Dedifferentiated amniotic fluid mesenchymal stem cell (primary cell): ENCODE data around the gene SMCO3.
"Not testable (repeated sequence)": the region's sequence is repeated elsewhere in the genome, so short reads cannot be mapped to it uniquely, and the experiment has no call there.

ENCODE experiments used
- DNase-seq: peaks from one replicate; pipeline ENCODE4 v3.0.0-alpha.2; 2016; ENCODE audit errors: extremely low spot score

SMCO3 gene

DNA sequence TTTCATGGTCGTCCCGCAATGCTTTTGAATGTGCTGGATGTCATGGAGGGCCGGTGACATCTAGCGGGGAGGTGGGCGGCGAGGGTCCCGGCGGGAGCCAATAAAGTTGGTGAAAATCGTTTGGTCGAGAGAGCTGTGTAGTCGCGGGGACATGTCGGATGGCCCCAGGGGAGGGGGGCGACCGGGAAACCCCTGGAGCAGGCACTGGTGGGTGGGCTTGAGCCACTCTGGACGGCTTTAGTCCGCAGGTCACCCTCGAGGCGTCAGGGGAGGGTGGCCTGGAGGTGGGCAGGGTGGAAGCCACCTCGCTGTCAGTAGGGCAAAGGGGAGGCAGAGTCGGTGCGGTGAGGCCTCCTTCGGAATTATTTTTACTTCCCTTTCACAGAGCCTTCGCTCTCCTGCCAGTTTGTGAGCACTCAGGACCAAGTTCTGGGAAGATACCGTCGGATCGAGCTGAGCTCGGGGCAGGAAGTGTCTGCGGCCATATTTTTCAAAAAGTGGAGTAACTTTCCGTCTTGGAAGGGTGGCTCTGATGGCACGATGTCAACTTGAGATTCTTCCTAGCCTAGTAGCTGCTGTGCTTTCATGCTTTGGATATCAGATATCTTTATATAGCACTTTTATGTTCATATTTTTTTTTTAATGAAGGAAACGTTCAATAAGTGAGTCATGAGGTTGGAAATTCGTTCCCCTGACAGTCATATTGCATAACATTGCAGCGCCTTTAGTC lies 38.9 kb downstream of the SMCO3 start:
- DNase-seq, result peak; percentile 72

DNA sequence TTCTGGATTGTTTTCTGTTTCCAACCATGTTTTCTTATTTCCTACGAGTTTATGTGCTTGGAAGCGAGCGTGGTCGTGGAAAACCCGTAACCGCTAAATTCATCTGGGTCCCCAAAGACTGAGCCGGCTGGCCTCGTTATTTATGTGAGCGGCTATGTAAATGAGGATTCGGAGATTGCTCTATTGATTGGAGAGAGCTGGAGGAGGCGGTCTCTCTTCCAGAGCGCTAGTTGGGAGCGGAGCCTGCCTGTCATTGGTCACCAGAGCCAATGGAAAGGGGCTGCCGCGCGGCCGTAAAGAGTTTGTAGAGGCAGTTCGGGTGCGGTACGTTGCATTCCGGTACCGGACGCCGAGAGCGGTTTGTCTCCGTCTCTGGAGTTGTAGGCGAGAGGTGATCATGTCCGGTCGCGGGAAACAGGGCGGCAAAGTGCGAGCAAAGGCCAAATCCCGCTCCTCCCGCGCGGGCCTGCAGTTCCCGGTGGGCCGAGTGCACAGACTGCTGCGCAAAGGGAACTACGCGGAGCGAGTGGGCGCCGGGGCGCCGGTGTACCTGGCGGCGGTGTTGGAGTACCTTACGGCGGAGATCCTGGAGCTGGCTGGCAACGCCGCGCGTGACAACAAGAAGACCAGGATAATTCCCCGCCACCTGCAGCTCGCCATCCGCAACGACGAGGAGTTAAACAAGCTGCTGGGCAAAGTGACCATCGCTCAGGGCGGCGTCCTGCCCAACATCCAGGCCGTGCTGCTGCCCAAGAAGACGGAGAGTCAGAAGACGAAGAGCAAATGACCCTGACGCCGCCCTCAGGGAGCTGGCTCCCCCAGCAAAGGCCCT lies 39.7 kb downstream of the SMCO3 start:
- DNase-seq, result peak; percentile 95

DNA sequence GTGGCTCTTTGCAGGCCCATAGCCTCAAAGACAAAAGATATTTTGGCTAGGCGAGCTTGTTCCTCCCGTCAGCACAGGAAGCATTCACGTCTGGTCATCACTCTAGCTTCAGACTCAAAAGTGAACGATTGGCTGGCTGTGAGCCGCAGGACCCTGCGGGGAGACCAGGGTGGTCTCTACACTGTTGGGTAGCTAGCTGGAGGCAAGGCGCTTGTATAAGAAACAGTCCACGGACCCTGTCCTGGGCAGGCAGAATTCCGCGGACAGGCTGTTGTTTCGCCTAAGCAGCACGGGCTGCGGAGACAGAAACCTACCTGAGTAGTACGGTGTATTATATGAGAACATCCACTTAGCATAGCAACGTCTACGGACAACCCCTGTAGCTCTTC lies 40.3 kb downstream of the SMCO3 start:
- DNase-seq, result no peak

DNA sequence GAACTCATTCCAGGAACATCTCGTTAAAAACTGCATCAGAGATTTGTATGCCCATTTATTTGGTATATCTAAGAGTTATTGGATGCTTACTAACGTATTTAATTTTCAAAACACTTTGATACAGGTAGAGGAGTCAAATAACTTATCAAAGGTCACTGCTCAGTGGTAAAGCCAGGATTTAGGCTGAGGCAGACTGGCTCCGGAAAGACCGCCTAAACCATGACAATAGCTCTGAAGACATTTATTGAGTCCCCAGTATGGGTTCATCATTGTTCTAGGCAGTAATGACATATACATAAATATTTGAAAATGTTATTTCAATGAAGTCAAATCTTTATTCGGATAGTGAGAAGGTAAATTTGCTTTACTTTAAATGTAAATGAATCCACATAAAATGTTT lies 41.0 kb downstream of the SMCO3 start:
- DNase-seq, result no peak

DNA sequence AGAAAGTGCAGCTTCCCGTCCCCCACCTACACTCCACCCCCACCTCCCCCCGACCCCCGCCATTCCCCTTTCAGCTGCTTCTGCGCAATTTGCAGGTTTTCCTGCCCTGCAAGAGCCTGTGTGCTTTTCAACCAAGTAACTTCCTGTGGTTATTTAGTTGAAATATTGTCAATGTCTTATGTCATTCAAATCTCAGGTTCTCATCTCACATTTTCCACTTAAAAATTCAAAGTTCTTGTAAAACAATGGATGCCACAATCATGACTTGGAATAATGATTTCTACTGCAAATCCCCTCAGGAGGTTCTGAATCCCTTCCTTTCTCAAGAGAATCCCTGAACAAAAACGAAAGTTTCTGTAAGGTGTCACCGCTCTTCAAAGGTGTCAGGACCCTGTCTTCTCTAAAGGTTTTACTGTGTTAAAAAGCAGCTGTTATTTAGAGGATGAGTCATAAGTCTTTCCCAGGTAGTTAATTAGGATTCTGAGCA lies 42.3 kb downstream of the SMCO3 start:
- no peak for DNase-seq

DNA sequence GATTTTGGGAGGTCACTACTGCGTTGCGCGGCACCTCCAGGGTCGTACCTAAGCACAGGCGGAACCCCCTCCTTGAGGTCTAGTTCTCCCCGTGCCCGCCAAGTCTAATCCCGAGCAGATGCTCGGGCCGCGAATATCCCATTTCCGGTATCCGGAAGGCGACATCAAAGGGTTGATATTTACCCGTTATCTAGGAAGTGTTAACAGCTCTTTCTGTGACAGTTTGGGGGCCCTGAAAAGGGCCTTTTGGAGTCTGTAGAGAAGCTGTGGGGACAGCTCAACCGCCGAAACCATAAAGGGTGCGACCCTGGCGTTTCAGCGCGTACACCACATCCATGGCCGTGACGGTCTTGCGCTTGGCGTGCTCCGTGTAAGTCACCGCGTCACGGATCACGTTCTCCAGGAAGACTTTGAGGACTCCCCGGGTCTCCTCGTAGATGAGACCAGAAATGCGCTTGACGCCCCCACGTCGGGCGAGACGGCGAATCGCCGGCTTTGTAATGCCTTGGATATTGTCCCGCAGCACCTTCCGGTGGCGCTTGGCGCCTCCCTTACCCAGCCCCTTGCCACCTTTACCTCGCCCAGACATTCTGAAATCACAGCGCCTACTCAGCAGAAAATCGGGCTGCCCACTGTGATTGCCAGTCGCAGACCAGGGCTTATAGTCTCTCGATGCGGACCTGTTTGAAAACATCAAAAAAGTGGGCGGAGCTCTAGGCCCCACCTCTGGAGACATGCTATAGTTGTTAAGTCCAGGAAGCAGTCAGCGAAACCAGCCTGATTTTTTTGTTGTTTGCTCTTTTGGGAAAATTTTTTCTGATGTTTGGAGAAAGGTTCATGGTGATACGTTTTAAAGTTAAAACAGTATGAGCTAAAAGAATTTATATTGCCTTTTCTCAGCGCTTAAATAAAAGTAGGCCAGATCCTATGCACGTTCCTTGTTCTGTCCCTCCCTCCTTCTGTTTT lies 43.2 kb downstream of the SMCO3 start:
- peak; percentile 91 for DNase-seq

DNA sequence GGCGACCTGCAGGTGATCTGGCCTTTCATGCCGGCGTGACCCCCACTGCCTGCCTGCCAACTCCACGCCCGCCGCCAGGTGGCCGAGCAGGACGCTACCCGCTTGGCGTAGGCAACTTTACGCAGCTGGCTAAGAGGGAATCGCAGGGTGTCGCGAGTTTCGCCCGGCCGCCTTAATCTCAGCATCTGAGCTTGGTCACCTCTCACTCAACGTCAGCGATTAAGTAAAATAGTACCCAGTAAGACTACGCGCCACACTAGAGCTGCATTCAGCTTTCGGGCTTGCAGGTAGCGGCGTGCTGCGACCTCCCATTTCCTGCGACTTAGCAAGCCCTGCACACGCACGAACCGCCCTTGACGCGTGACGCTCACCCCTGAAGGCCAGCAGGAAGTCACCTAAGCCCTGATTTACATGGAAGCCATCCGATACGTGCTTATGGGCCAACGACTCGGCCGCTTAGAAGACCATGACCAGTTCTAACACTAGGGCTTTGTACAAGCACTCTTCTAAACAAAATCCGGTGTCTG lies 44.0 kb downstream of the SMCO3 start:
- DNase-seq, result peak; percentile 64

DNA sequence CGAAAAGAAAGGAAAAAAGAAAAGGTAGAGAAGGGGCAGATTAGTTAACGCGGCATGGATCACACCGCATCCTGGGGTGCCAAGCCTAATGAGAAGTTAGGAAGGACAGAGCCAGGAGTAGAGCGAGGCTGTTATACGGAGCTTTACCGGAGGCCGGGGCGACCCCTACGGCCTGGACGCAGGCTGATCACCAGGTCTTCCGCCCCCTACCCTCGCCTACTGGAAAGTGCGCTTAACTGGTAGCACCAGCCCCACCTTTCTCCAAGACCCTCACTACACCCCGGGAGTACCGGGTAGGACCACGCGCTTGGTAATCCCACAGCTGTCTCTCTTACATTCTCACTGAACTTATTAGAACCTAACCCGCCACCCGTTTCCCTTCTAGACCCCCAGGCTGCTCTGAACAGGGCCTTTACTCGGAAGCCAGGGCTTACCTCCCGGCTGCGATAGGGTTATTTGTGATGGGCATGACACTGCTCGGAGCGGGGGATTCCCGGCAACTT lies 44.5 kb downstream of the SMCO3 start:
- DNase-seq, result no peak

DNA sequence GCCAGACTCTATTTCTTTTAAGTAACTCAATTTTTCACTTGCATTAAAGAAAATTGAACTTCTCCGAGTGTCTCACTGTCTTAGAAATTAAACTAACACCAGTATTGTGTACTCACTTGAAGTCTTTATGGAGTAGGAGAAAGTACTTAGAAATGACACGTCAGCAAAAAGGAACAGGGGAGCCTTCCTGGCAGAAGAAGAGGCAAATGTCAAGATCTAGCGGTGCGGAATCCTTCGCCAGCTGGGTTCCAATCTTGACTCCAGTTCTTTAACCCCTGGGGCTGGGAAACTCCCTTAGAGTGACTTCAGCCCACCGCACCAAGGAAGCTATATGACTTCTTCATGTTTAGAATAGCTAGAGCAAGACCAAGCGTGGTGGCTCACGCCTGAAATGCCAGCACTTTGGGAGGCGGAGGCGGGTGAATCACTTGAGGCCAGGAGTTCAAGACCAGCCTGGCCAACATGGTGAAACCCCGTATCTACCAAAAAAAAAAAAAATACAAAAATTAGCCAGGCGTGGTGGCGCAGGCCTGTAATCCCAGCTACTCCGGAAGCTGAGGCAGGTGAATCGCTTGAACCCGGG lies 45.1 kb downstream of the SMCO3 start:
- no peak for DNase-seq

DNA sequence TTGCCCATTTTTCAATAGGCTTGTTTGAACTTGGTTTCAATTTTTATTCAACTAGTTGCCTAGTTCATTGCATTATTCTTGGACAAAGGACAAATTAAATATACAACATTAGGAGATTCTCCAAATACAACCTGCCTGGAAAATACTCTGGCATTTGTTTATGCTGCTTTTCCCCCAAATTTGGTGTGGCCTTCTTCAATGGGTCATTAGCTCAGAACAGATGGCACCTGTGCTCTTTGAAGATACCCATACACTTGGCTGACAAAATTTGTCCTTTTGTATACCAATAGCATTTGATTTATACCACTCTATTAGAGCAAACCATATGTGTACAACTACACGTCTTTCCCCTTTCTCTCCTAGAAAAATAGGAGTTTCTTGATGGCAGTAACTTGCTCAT lies 46.4 kb downstream of the SMCO3 start:
- no peak for DNase-seq

DNA sequence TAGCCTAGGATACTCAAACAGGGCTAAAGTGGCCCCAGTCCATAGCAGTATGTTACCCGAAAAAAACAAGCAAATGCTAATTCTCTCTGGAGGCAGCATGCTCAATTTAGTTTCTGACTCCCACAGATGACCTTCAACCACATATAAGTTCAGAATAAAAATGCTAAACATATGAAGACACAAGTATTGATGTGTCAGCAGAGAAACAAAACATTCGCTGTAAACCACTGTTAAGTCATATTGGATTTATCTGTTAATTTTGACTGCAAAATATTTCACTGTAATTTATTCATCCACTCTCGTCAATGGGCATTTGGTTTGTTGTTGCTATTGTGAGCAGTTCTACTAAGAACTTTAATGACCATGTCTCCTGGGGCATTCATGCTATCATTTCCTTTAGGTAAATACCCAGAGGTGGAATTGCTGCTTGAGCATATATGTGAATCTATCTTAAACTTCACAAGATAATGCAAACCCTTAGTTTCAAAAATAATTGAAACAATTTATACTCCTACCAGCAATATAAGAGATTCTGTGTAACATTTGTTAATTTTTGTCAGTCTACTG lies 47.2 kb downstream of the SMCO3 start:
- DNase-seq, result no peak

DNA sequence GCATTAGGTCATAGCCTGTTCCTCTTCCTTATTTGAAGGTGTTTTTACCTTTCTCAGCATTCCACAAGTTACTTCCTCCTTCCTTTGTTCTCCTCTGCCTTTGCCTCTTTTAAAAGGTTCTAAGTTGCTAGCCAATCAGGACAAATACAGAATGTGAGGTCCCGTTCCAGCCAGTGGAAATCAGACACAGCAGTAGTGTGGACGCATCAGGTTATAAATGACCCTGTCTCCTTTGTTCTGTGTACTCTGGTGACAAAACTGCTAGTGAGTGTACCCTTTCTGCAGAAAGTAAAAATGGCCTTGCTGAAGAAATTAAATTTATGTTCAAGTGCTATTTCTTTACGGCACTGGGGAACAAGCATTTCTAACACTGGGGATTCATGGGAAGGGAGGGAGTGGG lies 48.0 kb downstream of the SMCO3 start:
- not testable (repeated sequence) for DNase-seq

DNA sequence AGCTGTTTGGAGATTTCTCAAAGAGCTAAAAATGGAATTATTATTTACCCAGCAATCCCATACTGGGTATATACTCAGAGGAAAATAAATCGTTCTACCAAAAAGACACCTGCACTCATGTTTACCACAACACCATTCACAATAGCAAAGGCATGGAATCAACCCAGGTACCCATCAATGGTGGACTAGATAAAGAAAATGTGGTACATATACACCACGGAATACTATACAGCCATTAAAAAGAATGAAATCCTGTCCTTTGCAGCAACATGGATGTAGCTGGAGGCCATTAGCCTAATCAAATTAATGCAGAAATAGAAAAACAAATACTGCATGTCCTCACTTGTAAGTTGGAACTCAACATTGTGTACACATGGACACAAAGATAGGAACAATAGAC lies 48.6 kb downstream of the SMCO3 start:
- no peak for DNase-seq

DNA sequence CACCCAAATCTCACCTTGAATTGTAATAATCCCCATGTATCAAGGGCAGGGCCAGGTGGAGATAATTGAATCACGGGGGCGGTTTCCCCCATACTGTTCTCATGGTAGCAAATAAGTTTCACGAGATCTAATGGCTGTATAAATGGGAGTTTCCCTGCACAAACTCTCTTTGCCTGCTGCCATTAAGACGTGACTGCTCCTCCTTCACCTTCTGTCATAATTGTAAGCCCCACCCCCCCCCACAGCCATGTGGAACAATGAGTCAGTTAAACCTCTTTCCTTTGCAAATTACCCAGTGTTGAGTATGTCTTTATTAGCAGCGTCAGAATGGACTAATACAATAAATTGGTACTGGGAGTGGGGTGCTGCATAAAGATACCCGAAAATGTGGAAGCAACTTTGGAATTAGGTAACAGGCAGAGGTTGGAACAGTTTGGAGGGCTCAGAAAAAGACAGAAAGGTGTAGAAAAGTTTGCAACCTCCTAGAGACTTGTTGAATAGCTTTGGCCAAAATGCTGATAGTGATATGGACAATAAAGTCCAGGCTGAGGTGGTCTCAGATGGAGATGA lies 54.2 kb downstream of the SMCO3 start:
- DNase-seq, result not testable (repeated sequence)

DNA sequence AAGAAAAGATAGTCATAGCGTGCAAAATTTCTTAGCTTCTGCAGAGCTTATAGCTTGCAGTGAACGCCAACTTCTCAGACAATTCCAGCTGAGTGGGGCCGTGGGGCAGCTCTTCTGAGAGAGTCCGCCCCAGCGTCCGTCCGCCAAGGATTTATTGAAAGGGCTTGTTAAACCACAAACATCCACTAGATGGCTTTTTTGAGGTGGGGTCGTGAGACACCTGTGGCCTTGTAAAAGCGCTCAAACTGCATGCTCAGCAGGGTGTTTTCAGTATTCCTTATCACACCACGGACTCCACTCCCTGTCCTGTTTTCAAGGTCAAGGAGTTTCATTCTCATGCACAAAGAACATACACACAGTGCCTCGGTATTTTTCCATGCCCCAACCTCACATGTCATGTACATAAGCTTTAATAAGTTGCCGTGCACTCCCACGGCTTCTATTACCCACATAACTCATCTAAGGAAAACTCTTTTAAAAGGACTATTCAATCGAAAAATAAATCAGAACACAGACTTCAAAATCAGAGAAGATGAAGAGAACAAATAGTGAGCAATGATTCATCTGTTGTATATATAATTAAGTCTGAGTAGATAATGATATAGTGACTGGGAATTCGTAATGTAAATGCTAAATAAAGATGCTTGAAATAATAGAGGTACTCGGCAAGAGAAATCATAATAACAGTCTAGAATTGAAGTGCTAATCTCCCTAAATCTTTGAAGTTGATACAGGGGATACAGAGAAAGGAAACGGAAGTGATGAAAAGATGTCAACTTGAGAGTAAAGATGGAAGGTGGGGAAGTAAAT lies 57.4 kb downstream of the SMCO3 start:
- no peak for DNase-seq
